Nephron (organoid): ENCODE results near the gene LAMP5.

Experiments
- H3K27ac Mint-ChIP-seq, 3 experiments: 2 replicates each; pipeline ENCODE4 v1.8.0; 2020; ENCODE audit warnings: mixed read lengths in 3 of 3, mild to moderate bottlenecking in 2 of 3, moderate library complexity in 1 of 3
- H3K27me3 Mint-ChIP-seq: 2 replicates; pipeline ENCODE4 v1.8.0; 2021; ENCODE audit warnings: low read depth, mild to moderate bottlenecking, moderate library complexity, mixed read lengths
- H3K36me3 Mint-ChIP-seq: 2 replicates; pipeline ENCODE4 v1.8.0; 2020; ENCODE audit warnings: low read depth, mixed read lengths
- H3K4me1 Mint-ChIP-seq: 2 replicates; pipeline ENCODE4 v1.8.0; 2020; ENCODE audit warnings: mixed read lengths
- H3K4me3 Mint-ChIP-seq, 3 experiments: 2 replicates each; pipeline ENCODE4 v1.8.0; 2020; ENCODE audit warnings: mild to moderate bottlenecking in 3 of 3, mixed read lengths in 3 of 3, moderate library complexity in 2 of 3
- H3K9me3 Mint-ChIP-seq: 2 replicates; pipeline ENCODE4 v1.8.0; 2020; ENCODE audit warnings: mixed read lengths
- CTCF ChIP-seq, 3 experiments: fragments of 200-600 bp; sonication (generic); IDR thresholded peaks; one replicate each; pipeline ENCODE4 v1.5.0; 2021; ENCODE audit warnings: antibody characterized with exemption in 3 of 3; ENCODE audit not compliant: unreplicated experiment in 3 of 3

Gene LAMP5

DNA sequence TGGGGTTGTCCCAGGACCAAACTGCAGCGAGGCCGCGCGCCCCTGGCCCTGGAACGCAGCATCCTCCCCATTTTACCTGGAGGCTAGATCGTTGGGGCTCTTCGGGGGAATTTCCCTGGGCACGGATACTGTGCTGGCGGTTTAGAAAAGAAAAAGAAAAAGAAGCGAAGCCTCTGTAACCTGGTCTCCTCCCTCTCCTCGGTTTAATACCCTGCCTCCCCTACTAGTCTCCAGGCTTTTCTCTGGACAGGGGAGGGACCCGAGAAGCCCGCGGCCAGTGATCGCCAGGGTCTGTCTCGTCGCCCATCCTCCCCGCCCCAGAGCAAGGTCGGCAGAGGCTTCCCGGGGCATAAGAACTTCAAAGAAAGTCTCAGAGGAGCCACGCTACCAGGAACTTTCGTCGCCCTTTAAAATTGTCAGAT, 6.1 kb upstream of the LAMP5 start:
- Mint-ChIP-seq H3K4me1 (no peaks in the 10 kb centered on the region), H3K4me3 (peak overlapping the region in 1 of 3 experiments; percentile 41), H3K27me3 (peaks cover 89% of the 10 kb centered on the region), H3K27ac (no peak overlapping the region), H3K9me3 (no peaks in the 10 kb centered on the region), H3K36me3 (no peaks in the 10 kb centered on the region)
- TF ChIP-seq CTCF (IDR thresholded peaks at IDR 0.05; ENCODE audit: unreplicated experiment in 3 of 3): no peak

DNA sequence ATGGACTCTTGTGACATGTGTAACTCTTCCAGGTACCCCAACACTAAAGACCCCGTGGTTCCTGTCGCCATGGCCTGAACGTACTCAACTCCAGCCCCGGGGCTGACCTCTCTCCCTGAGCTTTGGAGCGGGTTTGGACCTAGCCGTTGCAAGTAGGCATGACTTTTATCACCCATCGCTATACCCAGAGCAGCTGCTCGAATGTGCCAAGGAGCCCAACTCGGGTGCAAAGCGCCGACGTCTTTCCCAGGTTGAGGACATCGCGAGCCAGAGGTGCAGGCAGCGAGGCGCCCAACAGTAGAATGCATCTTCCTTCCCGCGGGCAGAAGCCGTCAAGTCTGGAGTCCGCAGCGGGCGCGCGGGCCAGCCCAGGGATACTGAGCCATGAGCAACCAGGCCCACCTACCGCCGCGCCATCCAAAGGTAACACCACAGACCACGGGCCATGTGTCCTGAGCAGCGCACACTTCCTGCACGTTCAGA, 5.7 kb upstream of the LAMP5 start:
- Mint-ChIP-seq H3K36me3 (no peaks in the 10 kb centered on the region), H3K4me1 (peaks cover 1% of the 10 kb centered on the region), H3K27me3 (peaks cover 89% of the 10 kb centered on the region), H3K9me3 (no peaks in the 10 kb centered on the region), H3K4me3 (peak overlapping the region in 1 of 3 experiments; percentile 41), H3K27ac (no peak overlapping the region)
- no peak for TF ChIP-seq CTCF (IDR thresholded peaks at IDR 0.05; ENCODE audit: unreplicated experiment in 3 of 3)

- Mint-ChIP-seq H3K27ac (no peak overlapping the region), H3K9me3 (no peaks in the 10 kb centered on the region), H3K4me3 (peak overlapping the region in 2 of 3 experiments; percentile 5 to 41), H3K36me3 (no peaks in the 10 kb centered on the region), H3K4me1 (peaks cover 6% of the 10 kb centered on the region), H3K27me3 (peaks cover 91% of the 10 kb centered on the region)
- no peak for TF ChIP-seq CTCF (IDR thresholded peaks at IDR 0.05; ENCODE audit: unreplicated experiment in 3 of 3)
Observed at GRCh38 chr20:9509246-9509645, 5.1 kb upstream of the LAMP5 start.

- Mint-ChIP-seq H3K4me3 (no peak overlapping the region), H3K4me1 (peaks cover 22% of the 10 kb centered on the region), H3K27me3 (peaks cover 98% of the 10 kb centered on the region), H3K36me3 (no peaks in the 10 kb centered on the region), H3K9me3 (no peaks in the 10 kb centered on the region), H3K27ac (no peak overlapping the region)
- TF ChIP-seq CTCF (IDR thresholded peaks at IDR 0.05; ENCODE audit: unreplicated experiment in 3 of 3): no peak
Observed at GRCh38 chr20:9510911-9511310, 3.5 kb upstream of the LAMP5 start.

- TF ChIP-seq CTCF (IDR thresholded peaks at IDR 0.05; ENCODE audit: unreplicated experiment in 3 of 3): no peak
- Mint-ChIP-seq H3K4me3 (peak overlapping the region; percentile 88 to 90 (median 88)), H3K9me3 (no peaks in the 10 kb centered on the region), H3K4me1 (peaks cover 31% of the 10 kb centered on the region), H3K36me3 (no peaks in the 10 kb centered on the region), H3K27me3 (peaks cover 98% of the 10 kb centered on the region), H3K27ac (no peak overlapping the region)
Observed at GRCh38 chr20:9514072-9514460, 324 bp upstream of the LAMP5 start.

- no peaks in the 10 kb centered on the region for H3K36me3 Mint-ChIP-seq
- H3K27ac Mint-ChIP-seq: peak overlapping the region in 2 of 3 experiments; percentile 28 to 73
- peaks cover 95% of the 10 kb centered on the region for H3K27me3 Mint-ChIP-seq
- no peak for TF ChIP-seq CTCF (IDR thresholded peaks at IDR 0.05; ENCODE audit: unreplicated experiment in 3 of 3)
- peaks cover 31% of the 10 kb centered on the region for H3K4me1 Mint-ChIP-seq
- H3K4me3 Mint-ChIP-seq: peak overlapping the region; percentile 88 to 90 (median 88)
- no peaks in the 10 kb centered on the region for H3K9me3 Mint-ChIP-seq
Observed at GRCh38 chr20:9515214-9515585, 810 bp downstream of the LAMP5 start.
